Head of caudate nucleus (tissue), 42 donors: ENCODE results near the gene LIMS2.
A peak's percentile ranks its signal among the peaks of the same experiment; 100 is the strongest.

Experiments
- DNase-seq, 42 donors: peaks; one replicate each; pipeline versions ENCODE4 v3.0.0 to v3.0.0-alpha.2; 2020 to 2021; ENCODE audit warnings: mixed read lengths in 7 of 42
- intact Hi-C: fragments of 100-400 bp; cut with DNase I; formaldehyde crosslinking; loops from one replicate; pipeline ENCODE4 v1.15.0; 2022

Gene LIMS2

DNA sequence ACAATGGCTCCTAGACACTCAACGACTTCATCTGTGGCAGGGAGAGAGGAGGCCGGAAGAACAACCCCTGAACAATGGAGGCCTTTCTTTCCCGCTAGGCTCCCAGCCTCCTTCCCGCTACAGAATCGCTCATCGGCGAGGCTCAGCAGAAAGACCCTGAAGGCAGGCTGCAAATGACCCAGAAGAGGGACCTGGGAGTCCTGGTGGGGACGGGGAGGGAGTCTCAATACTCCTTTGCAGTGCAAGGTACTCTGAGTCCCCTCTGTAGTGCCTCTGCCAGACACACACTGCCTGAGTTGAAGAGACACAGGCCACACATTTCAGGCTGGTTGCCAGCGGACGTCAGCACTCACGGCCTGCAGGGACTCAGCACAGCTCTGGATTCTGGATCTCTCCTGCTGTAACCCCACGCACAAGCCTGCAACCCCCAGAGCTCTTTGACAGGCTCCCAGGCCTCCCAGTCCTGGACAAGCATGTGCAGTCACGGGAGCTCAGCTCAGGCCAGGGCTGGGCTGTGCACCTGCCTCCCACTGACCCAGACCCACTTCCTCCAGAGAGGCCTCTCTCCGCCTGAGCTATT is 23.3 kb downstream of the LIMS2 start:
- intact Hi-C loops = loop anchor here (10.0 kb wide), 1 partner anchor 127 kb away; the partner anchor contains the start of gene IWS1
- DNase-seq = peak; percentile 56 to 92 (median 80)

GRCh38 chr2:127651381-127651809 is 23.9 kb downstream of the LIMS2 start:
- peak in 3 of 42 donors; percentile 33 to 62 (median 36) for DNase-seq
- intact Hi-C loops = loop anchor here (10.0 kb wide), 1 partner anchor 127 kb away; the partner anchor contains the start of gene IWS1

GRCh38 chr2:127650785-127651380 is 24.4 kb downstream of the LIMS2 start:
- peak in 1 of 42 donors; percentile 39 for DNase-seq
- intact Hi-C loops = loop anchor here (10.0 kb wide), 1 partner anchor 126 kb away; the partner anchor contains the start of gene IWS1

GRCh38 chr2:127650041-127650784 is 25.1 kb downstream of the LIMS2 start:
- intact Hi-C loops = loop anchor here (10.0 kb wide), 1 partner anchor 125 kb away; the partner anchor contains the start of gene IWS1
- peak in 2 of 42 donors; percentile 14 to 24 for DNase-seq

GRCh38 chr2:127649684-127650040 is 25.7 kb downstream of the LIMS2 start:
- peak; percentile 38 to 96 (median 88) for DNase-seq
- intact Hi-C loops = loop anchor here (5.0 to 10.0 kb wide), 2 partner anchors 53 to 125 kb away; partner anchors contain the start of genes IWS1 and SFT2D3

DNA sequence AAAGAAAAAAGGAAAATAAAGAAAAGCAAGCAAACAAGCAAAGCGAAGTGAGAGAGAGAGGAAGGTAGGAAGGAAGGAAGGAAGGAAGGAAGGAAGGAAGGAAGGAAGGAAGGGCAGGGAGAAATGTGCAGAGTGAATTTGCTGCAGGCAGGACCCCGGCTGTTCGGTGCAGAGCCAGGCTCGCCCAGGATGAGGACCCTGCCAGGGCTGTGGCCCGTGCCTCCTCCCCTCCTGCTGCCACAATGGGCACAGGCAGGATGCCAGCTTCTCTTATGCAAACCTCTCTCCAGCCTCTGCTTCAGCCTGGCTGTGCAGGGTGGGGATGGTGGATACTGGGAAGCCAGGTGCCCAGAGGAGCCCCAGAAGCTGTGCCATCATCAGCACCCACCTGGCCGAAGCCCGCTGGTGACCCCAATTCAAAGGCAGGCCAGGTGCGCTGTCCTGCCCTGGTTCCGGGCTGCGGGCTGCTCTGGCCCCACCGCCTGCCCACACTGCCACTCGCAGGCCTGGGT is 26.2 kb downstream of the LIMS2 start:
- intact Hi-C loops = loop anchor here (5.0 kb wide), 1 partner anchor 53 kb away; the partner anchor contains the start of gene SFT2D3
- peak in 18 of 42 donors; percentile 25 to 72 (median 49) for DNase-seq

DNA sequence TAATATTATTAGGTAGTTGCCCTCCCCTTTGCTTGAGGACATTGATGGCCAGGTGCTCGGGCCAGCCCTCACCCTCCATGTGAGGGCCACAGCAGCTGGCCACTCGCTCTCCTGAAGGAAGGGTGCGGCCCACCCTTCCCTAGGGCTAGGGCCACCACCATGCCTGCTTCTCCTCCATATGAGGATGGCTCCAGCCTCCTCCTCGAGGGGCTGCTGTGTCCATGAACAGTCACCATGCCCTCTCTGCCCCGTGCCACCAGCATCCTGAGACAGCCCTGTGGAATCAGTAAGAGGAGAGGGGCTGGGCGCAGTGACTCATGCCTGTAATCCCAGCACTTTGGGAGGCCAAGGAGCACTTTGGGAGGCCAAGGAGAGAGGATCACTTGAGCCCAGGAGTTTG is 27.0 kb downstream of the LIMS2 start:
- intact Hi-C loops = loop anchor here (5.0 kb wide), 1 partner anchor 54 kb away; the partner anchor contains the start of gene SFT2D3
- no peak for DNase-seq

GRCh38 chr2:127647242-127648190 is 27.8 kb downstream of the LIMS2 start:
- intact Hi-C loops = loop anchor here (5.0 kb wide), 1 partner anchor 55 kb away; the partner anchor contains the start of gene SFT2D3
- peak in 1 of 42 donors; percentile 53 for DNase-seq

DNA sequence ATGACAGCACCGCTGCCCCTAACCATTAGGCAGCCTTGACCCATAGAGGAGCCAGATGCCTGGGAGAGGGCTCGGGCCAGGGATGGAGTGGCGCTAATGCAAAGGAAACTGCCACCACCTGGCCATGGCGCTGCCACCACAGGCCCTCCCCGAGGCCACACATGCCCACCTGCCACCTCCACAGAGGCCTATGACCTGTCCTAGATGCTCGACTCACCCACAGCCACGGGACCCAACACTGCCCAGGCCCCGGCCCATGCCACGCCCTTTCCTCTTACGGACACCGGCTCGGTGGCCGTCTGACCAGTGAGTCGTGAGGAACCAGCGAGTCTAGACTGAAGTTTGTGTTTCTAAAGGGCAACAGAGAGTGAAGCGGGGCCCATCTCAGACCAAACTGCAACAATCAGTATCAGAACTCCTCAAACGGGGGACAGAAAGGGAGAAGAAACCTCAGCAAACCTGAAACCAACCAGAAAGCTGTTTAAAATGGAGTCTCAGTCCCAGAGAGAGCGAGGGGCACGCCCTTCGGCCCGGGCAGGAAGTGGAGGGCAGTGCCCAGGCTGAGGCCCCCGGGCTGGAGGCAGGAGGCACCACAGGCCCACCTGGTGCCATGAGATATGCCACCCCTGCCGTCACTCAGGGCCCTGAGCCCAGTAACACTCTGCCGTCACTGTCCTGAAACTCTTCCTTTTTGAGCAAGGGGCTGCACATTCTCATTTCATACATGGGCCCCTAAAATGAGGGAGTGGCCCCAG is 28.7 kb downstream of the LIMS2 start:
- DNase-seq = no peak
- intact Hi-C loops = loop anchor here (5.0 kb wide), 1 partner anchor 56 kb away; the partner anchor contains the start of gene SFT2D3

DNA sequence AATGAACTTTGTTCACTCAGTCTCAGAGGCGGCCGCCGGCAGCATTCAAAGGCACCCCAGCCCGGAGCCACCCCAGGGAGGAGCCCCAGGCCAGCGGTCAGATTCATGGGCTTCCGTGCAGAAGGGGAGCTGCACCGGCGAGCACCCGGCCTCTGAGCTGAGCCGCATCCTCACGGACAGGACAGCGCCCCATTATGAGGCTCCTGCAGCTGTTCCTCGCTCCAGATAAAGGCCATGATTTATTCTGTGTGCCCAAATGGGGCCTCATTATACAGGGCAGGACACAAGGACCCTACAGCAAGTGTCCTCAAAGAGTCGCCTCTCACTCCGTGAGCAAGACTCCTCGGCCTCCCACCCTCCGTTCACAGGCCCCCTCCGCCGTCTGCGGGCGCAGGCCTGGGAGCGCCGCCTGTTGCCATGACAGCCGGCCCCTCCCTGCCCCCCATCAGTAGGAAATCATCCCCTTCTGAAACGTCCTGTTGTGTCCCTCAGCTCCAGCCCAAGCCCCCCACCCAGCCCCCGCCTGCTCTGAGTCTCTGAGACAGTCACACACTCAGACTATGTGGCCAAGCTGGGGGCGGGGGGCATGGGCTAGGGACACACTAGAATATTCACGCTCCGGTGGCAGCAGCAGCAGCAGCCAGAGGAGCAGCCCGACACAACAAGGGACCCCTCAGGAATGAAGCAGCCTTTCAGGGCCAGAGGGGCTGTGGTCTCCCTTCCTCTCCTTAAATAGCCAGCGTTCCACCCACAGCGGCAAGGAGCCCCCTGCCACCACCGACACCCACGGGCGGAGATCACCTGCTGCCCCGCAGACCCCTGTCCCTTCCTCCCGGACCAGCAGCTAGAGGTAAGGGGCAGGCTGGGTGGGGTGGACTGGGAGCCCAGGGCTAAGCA is 29.7 kb downstream of the LIMS2 start, which contains the start of gene GPR17:
Gene GPR17 (plus strand): TSS at position 759 of the 897 bp plus-strand sequence. CDS start 4,583 bp downstream, outside the sequence.
- intact Hi-C loops = loop anchor here (5.0 kb wide), 1 partner anchor 57 kb away; the partner anchor contains the start of gene SFT2D3
- DNase-seq = peak; percentile 44 to 87 (median 69)

DNA sequence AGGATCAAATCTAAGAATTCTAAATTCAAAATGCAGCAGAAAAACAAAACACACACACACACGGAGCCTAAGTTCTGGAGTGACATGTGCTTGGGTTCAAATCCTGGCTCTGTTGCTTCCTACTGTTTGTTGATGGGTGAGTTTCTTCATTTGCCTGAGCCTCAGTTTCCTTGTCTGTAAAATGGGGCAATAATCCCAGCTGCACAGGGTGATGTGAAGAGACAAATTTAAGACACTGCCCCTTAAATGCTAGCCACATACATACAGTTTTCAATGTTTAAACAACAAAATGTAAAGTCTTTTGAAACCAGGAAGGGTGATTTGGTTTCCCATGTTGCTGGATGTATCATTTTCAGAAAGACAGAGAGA is 30.3 kb downstream of the LIMS2 start:
- no peak for DNase-seq
- intact Hi-C loops = loop anchor here (5.0 kb wide), 1 partner anchor 57 kb away; the partner anchor contains the start of gene SFT2D3

GRCh38 chr2:127644066-127645025 is 31.0 kb downstream of the LIMS2 start:
- intact Hi-C loops = loop anchor here (5.0 kb wide), 1 partner anchor 58 kb away; the partner anchor contains the start of gene SFT2D3

DNA sequence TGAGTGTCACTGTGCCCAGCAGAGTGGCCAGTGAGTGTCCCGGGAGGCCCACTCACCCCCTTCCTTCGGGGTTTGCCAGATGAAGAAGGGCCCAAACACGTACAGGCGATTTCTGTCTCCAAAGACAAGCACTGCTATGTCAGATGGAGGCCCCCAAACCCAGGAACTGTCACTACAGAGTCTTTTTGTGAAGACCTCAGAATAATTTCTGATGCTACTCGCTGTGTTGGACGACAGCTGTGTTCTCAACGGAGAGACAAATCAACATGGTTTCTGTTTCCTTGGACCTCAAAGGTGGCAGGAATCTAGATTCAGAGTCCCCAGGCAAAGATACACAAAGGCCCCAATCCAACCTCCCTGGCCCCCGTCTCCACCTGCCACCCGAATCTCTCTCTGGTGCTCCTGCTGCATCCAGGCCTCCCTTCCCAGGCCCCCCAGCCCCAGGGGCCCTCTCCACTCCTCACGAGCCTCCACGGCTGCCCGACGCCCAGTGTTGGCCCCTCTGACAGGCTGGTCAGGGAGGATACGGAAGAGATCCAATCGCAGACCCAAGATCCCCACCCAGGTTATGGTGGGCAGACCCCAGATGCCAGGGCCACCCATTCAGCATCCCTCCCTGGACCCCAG is 31.8 kb downstream of the LIMS2 start:
- intact Hi-C loops = no loop called here
- peak in 3 of 42 donors; percentile 24 to 55 (median 28) for DNase-seq

More at GRCh38 chr2:127644066-127645025, 31.0 kb downstream of the LIMS2 start:
- DNase-seq = peak in 10 of 42 donors; percentile 17 to 67 (median 44)

- no peak for DNase-seq
- intact Hi-C loops = no loop called here
Measured at GRCh38 chr2:127642706-127643438, 32.5 kb downstream of the LIMS2 start.
